Globus pallidus (tissue), 1 donor: ENCODE measurements around the gene FFAR3.
"Not testable (repeated sequence)": the region's sequence is repeated elsewhere in the genome, so short reads cannot be mapped to it uniquely, and the experiment has no call there.

Source experiments
- DNase-seq: peaks from one replicate; pipeline ENCODE4 v3.0.0-alpha.2; 2015; ENCODE audit warnings: low spot score

FFAR3 gene

DNA sequence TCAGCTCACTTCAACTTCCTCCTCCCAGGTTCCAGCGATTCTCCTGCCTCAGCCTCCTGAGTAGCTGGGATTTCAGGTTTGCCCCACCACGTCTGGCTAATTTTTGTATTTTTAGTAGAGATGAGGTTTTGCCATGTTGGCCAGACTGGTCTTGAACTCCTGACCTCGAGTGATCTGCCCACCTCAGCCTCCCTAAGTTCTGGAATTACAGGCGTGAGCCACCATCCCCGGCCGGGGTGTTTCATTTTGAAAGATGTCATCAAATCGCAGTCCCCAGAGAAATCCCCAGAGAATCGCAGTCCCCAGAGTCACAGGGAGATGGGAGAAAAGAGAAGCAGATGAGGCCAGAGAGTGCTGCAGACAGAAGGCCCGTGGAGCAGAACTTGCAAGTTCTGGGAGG lies 43.2 kb downstream of the FFAR3 start:
- not testable (repeated sequence) for DNase-seq

DNA sequence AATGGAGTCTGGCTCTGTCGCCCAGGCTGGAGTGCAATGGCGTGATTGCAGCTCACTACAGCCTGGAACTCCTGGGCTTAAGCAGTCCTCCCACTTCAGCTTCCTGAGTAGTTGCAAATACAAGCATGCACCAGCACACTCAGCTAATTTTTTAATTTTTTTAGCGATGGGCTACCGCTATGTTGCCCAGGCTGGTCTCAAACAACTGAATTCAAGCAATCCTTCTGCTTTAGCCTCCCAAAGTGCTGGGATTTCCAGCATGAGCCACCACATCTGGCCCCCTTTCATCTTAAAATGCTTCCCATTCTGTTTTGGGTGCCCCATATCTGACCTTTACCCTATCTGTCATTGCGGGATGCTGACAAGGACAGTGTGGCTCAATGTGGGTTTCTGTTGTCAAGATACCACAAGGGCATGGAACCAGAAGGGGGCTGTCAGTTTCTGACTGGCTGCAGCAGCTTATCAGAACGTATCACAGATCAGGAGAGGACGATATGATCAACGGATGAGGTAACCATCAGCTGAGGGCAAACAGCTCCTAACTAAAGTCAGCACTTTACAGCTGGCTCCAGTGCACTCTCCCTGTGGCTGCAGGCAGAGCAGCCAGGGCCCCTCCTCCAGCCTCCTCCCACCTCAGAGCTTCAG lies 45.0 kb downstream of the FFAR3 start:
- DNase-seq, result no peak

- DNase-seq, result no peak
These were observed 46.8 kb downstream of the FFAR3 start for GRCh38 chr19:35404879-35405622.

DNA sequence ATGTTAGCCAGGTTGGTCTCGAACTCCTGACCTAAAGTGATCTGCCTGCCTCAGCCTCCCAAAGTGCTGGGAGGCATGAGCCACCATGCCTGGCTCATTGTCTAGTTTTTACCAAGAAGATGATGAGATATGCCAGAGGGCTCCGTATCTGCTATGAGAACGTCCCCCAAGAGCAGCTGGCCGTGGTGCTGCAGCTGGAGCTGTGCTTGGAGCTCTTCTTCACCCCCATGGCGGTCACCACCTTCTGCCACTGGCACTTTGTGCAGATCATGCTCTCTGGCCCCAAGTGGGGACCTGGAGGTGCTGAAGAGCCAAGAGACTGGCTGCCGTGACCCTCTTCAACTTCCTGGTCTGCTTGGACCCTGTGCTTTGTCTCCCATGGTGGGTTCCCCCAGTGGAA lies 49.4 kb downstream of the FFAR3 start:
- DNase-seq, result no peak

DNA sequence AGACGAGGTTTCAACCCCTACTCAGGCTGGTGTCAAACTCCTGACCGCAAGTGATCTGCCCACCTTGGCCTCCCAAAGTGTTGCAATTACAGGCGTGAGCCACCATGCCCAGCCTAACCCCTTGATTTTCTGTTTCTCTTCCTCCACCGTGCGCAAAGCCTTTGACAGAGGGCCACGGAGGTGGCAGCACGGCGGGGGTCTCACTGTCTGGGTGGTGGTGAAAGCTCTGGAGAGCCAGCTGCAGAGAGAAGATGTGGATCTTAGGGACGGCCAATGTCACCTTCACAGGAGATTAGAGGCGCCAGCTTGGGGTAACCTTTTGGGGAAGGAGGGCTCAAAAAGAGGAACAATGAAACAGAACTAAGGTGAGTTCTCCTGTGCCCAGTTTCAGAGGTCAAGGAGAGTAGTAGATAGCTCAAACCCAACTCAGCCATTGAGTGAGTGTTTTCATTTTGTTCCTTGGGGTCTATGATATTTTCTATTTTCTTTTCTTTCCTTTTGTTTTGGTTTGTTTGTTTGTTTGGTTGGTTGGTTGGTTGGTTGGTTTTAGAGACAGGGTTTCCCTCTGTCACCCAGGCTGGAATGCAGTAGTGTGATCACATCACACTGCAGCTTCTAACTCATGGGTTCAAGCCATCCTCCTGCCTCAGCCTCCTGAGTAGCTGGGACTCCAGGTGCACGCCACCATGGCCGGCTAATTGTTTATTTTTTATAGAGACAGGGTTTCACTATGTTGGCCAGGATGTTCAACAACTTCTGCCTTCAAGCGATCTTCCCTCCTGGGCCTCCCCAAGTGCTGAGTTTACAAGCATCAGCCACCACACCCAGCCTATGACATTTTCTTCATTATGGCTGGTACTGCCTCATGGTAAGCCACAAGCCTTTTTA lies 50.3 kb downstream of the FFAR3 start:
- DNase-seq, result no peak

GRCh38 chr19:35409191-35409590 lies 50.9 kb downstream of the FFAR3 start:
- DNase-seq, result no peak
